OCI-LY7 (cell line): ENCODE data around the gene MAP1B.

ENCODE experiments used
- CTCF ChIP-seq: fragments of 200-600 bp; sonication (generic); conservative IDR thresholded peaks from 2 replicates; pipeline ENCODE4 v1.5.1; 2014; ENCODE audit warnings: mild to moderate bottlenecking, antibody characterized with exemption, low read length, moderate library complexity, mixed read lengths
- EZH2phosphoT487 ChIP-seq: fragments of 200-600 bp; sonication (generic); IDR thresholded peaks from 2 replicates; pipeline ENCODE4 v1.6.1; 2018; ENCODE audit warnings: low read depth, borderline replicate concordance, mild to moderate bottlenecking, mixed run types, antibody characterized with exemption, low read length, moderate library complexity, mixed read lengths

- TF ChIP-seq CTCF = no peak
- TF ChIP-seq EZH2phosphoT487 = no peak
Measured at GRCh38 chr5:72171667-72172066, 64.4 kb downstream of the MAP1B start.
